A549 (cell line): ENCODE results near the gene ZNF574.

ENCODE experiments used
- FOSL2 ChIP-seq, 2 experiments: fragments of 450-650 bp in 1 of 2; fragments of >200 bp in 1 of 2; sonication (Bioruptor Twin) in 1 of 2; formaldehyde crosslinking; IDR thresholded peaks; 2 replicates each; pipeline versions ENCODE4 v1.5.0 to v1.6.1; 2016 to 2020; ENCODE audit warnings: mild to moderate bottlenecking in 1 of 2, moderate library complexity in 1 of 2
- SMC3 ChIP-seq: fragments of >200 bp; sonication (Bioruptor Twin); formaldehyde crosslinking; IDR thresholded peaks from 3 replicates; pipeline ENCODE4 v1.6.1; 2018; ENCODE audit warnings: inconsistent platforms
- TP53 ChIP-seq: fragments of 250-450 bp; sonication (Bioruptor Pico); IDR thresholded peaks from 2 replicates; pipeline ENCODE4 v1.5.0; 2021; ENCODE audit warnings: mild to moderate bottlenecking, moderate library complexity

DNA sequence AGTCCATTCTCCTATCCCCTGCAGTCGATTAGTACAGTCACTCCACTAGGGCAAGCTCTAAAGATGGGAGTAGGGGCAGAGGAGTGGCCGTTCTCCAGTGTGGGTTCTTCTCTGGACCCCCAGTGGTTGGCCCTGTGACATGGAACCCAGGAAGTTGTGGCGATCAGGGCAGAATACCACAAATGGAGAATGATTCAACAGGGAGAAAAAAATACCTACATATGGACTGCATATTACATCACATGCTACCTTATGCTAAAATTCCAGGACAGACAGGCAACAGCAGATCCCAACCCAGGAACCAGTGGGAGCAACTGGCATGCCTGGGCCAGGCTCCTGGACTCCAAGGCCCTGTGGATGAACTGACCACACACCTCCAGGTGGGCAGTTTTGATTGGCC, 35.8 kb downstream of the ZNF574 start:
- TF ChIP-seq SMC3 (no peak), TP53 (no peak), FOSL2 (IDR thresholded peaks at IDR 0.05) (no peak), FOSL2 (CRISPR knock-in tag; IDR thresholded peaks at IDR 0.05) (no peak)
